Measurements from ENCODE around the gene EFNB1. TPM values are rescaled to one million over a fixed set of nuclear protein-coding genes. Genes with fewer than 3 reads are reported as not detected.
A peak's percentile ranks its signal among the peaks of the same experiment; 100 is the strongest.

EFNB1 gene
- total and polyA plus RNA-seq, 2 of the 8 experiments (the other 6 are each of a cell fraction or from before 2014, with no cell fraction given): 2.3 to 5.4 TPM

GRCh38 chrX:68841251-68842049 lies 12.6 kb downstream of the EFNB1 start:
- Histone ChIP-seq H4K91ac (replicated peaks; ENCODE audit: insufficient read length, low read length) (no peak overlapping the region), H4K5ac (ENCODE audit: insufficient read length, low read depth, low read length) (no peak overlapping the region), H3K27me3 (replicated peaks in 1 of 4; ENCODE audit: control insufficient read depth in 3 of 4, extremely low read depth in 1 of 4, insufficient read depth in 3 of 4, low read length in 3 of 4) (no peaks in the 10 kb centered on the region), H2BK120ac (replicated peaks; ENCODE audit: low read depth, low read length) (no peak overlapping the region), H3K56ac (replicated peaks; ENCODE audit: insufficient read length, low read depth, low read length) (no peak overlapping the region), H3K79me2 (ENCODE audit: control insufficient read depth in 1 of 2, insufficient read depth in 2 of 2, low read length in 2 of 2) (no peaks in the 10 kb centered on the region), H2BK15ac (ENCODE audit: low read length) (no peak overlapping the region), H3K14ac (ENCODE audit: insufficient read length) (no peak overlapping the region), H3K23ac (ENCODE audit: insufficient read length) (no peak overlapping the region), H3K27ac (ENCODE audit: low read depth, low read length) (no peak overlapping the region), H2AK5ac (ENCODE audit: low read depth, low read length) (no peak overlapping the region), H2BK20ac (ENCODE audit: low read length) (no peak overlapping the region), H4K8ac (ENCODE audit: extremely low read depth, insufficient read depth, low read length) (peak overlapping the region; percentile 5; the same call in 1 of the 2 replicates), H3K9ac (replicated peaks in 1 of 4; ENCODE audit: extremely low read depth in 1 of 4, low read depth in 3 of 4, low read length in 3 of 4) (no peak overlapping the region), H3K4ac (replicated peaks; ENCODE audit: insufficient read length, low read depth, low read length) (no peak overlapping the region), H2BK12ac (ENCODE audit: low read depth, low read length) (no peak overlapping the region), H3K4me3 (ENCODE audit: extremely low read depth in 1 of 4, insufficient read depth in 2 of 4, low read depth in 3 of 4, low read length in 4 of 4) (no peak overlapping the region), H3K18ac (ENCODE audit: extremely low read depth, low read length) (no peak overlapping the region), H2BK5ac (ENCODE audit: low read depth, low read length) (no peak overlapping the region), H3K4me1 (replicated peaks in 1 of 4; ENCODE audit: control insufficient read depth in 3 of 4, insufficient read depth in 4 of 4, low read length in 3 of 4) (peaks cover 0 to 16% (median 7%) of the 10 kb centered on the region in 4 experiments; a peak in 4 of 7 replicates), H3K4me2 (ENCODE audit: insufficient read depth in 1 of 2, low read depth in 2 of 2, low read length in 2 of 2) (no peak overlapping the region), H3K23me2 (ENCODE audit: low read depth, low read length) (no peaks in the 10 kb centered on the region), H2AFZ (ENCODE audit: low read length) (no peak overlapping the region), H4K20me1 (replicated peaks in 1 of 2; ENCODE audit: control insufficient read depth in 1 of 2, insufficient read depth in 2 of 2, low read length in 2 of 2) (peaks cover 0 to 3% of the 10 kb centered on the region in 2 experiments), H3K36me3 (ENCODE audit: control insufficient read depth in 2 of 4, insufficient read depth in 4 of 4, low read length in 3 of 4) (no peaks in the 10 kb centered on the region; a peak in 3 of 8 replicates), H3K79me1 (ENCODE audit: low read depth, low read length) (no peaks in the 10 kb centered on the region), H3K9me3 (ENCODE audit: insufficient read depth in 2 of 2, low read depth in 1 of 2, low read length in 1 of 2) (no peaks in the 10 kb centered on the region)
- FAIRE-seq (no peak), DNase-seq (ENCODE audit: low read depth in 1 of 2, low spot score in 2 of 2) (no peak)
- POLR2A ChIA-PET (ENCODE audit: partially characterized antibody): interaction anchor here (0.7 kb wide), 1 partner anchor 442 kb away, joined by 7 read pairs; no protein-coding TSS in a partner anchor
- CTCF ChIA-PET (ENCODE audit: partially characterized antibody): interaction anchor here (0.6 to 2.4 kb wide), 2 partner anchors 252 to 546 kb away, joined by 3 to 5 read pairs; no protein-coding TSS in a partner anchor
- TF ChIP-seq HDAC6 (IDR thresholded peaks at IDR 0.05; ENCODE audit: low read depth, low read length) (no peak), RXRA (IDR thresholded peaks at IDR 0.05; ENCODE audit: insufficient read depth, low read depth, low read length) (no peak), E2F6 (IDR thresholded peaks at IDR 0.05) (no peak), SP2 (IDR thresholded peaks at IDR 0.05; ENCODE audit: low read length) (no peak), TBP (IDR thresholded peaks at IDR 0.05; ENCODE audit: low read depth, low read length) (no peak), USF2 (IDR thresholded peaks at IDR 0.05; ENCODE audit: low read length) (no peak)
- WGBS, 2 experiments (ENCODE audit: extremely low coverage in 1 of 2, insufficient coverage in 1 of 2, insufficient read length in 1 of 2, insufficient replicate concordance in 2 of 2, low coverage in 1 of 2, low lambda C conversion rate in 2 of 2, missing lambda C conversion rate in 1 of 2): 87% methylated on average over 3 of the region's 8 CpGs; no CpG with 5 or more reads in 1 of the 2 experiments
